GM18511 (cell line): ENCODE data around the gene ZFHX2.
"Not testable (repeated sequence)": the region's sequence is repeated elsewhere in the genome, so short reads cannot be mapped to it uniquely, and the experiment has no call there.

Experiments
- ATAC-seq: cut with Tn5 transposase; IDR thresholded peaks from one replicate; pipeline ENCODE4 v1.9.1; 2021; ENCODE audit warnings: mild to moderate bottlenecking, moderate library complexity; ENCODE audit not compliant: unreplicated experiment

The ZFHX2 gene

GRCh38 chr14:23544511-23545447 lies 6.8 kb downstream of the ZFHX2 start:
- no peak for ATAC-seq

GRCh38 chr14:23543403-23543802 lies 8.2 kb downstream of the ZFHX2 start:
- no peak for ATAC-seq

- no peak for ATAC-seq
Measured at GRCh38 chr14:23542261-23542660, 9.3 kb downstream of the ZFHX2 start.

GRCh38 chr14:23540141-23540469 lies 11.5 kb downstream of the ZFHX2 start:
- no peak for ATAC-seq

- ATAC-seq, result peak; percentile 49
Measured at GRCh38 chr14:23539248-23540140, 12.1 kb downstream of the ZFHX2 start.

- no peak for ATAC-seq
Measured at GRCh38 chr14:23538785-23539184, 12.8 kb downstream of the ZFHX2 start.

- no peak for ATAC-seq
Measured at GRCh38 chr14:23538050-23538718, 13.4 kb downstream of the ZFHX2 start.

- ATAC-seq, result no peak
Measured at GRCh38 chr14:23537351-23538049, 14.1 kb downstream of the ZFHX2 start.

GRCh38 chr14:23536906-23537305 lies 14.7 kb downstream of the ZFHX2 start:
- ATAC-seq, result not testable (repeated sequence)

- no peak for ATAC-seq
Measured at GRCh38 chr14:23536494-23536893, 15.1 kb downstream of the ZFHX2 start.

- no peak for ATAC-seq
Measured at GRCh38 chr14:23535943-23536342, 15.6 kb downstream of the ZFHX2 start.

- ATAC-seq, result no peak
Measured at GRCh38 chr14:23533652-23534435, 17.7 kb downstream of the ZFHX2 start.

- no peak for ATAC-seq
Measured at GRCh38 chr14:23532658-23533057, 18.9 kb downstream of the ZFHX2 start.

- ATAC-seq, result no peak
Measured at GRCh38 chr14:23531391-23531790, 20.2 kb downstream of the ZFHX2 start.

- ATAC-seq, result no peak
Measured at GRCh38 chr14:23530375-23531055, 21.1 kb downstream of the ZFHX2 start.

- no peak for ATAC-seq
Measured at GRCh38 chr14:23529016-23529415, 22.5 kb downstream of the ZFHX2 start.

GRCh38 chr14:23528555-23528954 lies 23.0 kb downstream of the ZFHX2 start:
- no peak for ATAC-seq

GRCh38 chr14:23525611-23526010 lies 26.0 kb downstream of the ZFHX2 start:
- no peak for ATAC-seq

- no peak for ATAC-seq
Measured at GRCh38 chr14:23524954-23525353, 26.6 kb downstream of the ZFHX2 start.
